ENCODE data around the gene TMEM98. TPM values are rescaled to one million over a fixed set of nuclear protein-coding genes. Genes with fewer than 3 reads are reported as not detected.

TMEM98 gene
- total and polyA plus RNA-seq, 11 donors = 5.7 to 35.8 (median 13.3) TPM

DNA sequence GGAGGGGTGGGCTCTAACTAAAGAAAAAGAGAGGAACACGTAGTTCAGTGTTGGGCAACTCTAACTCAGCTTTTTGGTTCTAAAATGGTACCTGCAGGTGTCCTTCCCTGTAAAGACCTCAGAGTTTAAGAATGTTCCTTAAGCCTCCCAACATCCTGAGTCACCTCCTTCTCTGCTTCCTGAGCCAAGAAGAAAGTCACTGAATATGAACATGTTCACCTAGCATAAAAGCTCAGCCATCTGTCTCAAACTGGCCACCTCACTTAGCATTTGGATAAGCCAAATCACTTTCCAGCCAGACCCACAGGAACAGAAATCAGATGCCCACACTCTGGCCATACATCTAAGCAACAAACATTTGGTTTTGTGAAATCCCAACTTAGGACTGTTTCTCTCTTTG lies 3.7 kb downstream of the TMEM98 start:
- DNase-seq = no peak
- H3K27me3 ChIP-seq = peaks cover 0 to 24% (median 2%) of the 10 kb centered on the region in 9 donors
- H3K4me3 ChIP-seq = no peak overlapping the region
- no peak overlapping the region for H3K27ac ChIP-seq
- no peak for ATAC-seq
- WGBS, 4 donors = 79 to 88% (median 86%) methylated on average over 1 of the region's 1 CpG
- intact Hi-C loops (cut with DNase I) = loop anchor here in 1 of 10 donors (10.0 kb wide), 1 partner anchor 63 kb away; the partner anchor contains the start of gene SPACA3
- TF ChIP-seq, protein P1, sequence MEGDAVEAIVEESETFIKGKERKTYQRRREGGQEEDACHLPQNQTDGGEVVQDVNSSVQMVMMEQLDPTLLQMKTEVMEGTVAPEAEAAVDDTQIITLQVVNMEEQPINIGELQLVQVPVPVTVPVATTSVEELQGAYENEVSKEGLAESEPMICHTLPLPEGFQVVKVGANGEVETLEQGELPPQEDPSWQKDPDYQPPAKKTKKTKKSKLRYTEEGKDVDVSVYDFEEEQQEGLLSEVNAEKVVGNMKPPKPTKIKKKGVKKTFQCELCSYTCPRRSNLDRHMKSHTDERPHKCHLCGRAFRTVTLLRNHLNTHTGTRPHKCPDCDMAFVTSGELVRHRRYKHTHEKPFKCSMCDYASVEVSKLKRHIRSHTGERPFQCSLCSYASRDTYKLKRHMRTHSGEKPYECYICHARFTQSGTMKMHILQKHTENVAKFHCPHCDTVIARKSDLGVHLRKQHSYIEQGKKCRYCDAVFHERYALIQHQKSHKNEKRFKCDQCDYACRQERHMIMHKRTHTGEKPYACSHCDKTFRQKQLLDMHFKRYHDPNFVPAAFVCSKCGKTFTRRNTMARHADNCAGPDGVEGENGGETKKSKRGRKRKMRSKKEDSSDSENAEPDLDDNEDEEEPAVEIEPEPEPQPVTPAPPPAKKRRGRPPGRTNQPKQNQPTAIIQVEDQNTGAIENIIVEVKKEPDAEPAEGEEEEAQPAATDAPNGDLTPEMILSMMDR (IDR thresholded peaks at IDR 0.05) = no peak
- no peak for TF ChIP-seq POLR2A (IDR thresholded peaks at IDR 0.05)
- peaks cover 0 to 20% (median 0%) of the 10 kb centered on the region in 9 donors for H3K36me3 ChIP-seq
- H3K4me1 ChIP-seq = peaks cover 0 to 13% (median 3%) of the 10 kb centered on the region in 12 donors
- H3K9me3 ChIP-seq = no peaks in the 10 kb centered on the region

DNA sequence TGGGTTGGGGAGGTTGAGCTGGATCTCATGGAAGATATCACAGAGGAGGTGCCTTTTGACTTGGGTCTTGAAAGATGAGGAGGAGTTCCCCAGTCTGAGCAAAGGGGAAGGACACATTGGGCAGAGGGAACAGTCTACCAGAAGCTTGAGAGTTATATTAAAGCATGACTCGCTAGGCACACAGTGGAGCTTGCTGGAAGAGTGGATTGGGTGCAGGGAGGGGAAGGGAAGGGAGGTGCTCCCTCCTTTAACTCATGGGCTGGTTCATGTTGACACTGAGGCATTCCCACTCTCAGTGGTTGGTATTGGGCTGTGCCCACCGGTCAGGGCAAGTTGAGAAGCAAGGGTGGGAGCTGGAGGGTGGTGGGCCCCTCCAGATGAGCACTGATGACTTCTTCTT lies 5.9 kb downstream of the TMEM98 start:
- Histone ChIP-seq H3K4me1 (peaks cover 0 to 10% (median 1%) of the 10 kb centered on the region in 12 donors), H3K9me3 (no peaks in the 10 kb centered on the region), H3K4me3 (no peak overlapping the region), H3K27ac (no peak overlapping the region), H3K27me3 (peaks cover 0 to 5% (median 0%) of the 10 kb centered on the region in 9 donors), H3K36me3 (peaks cover 0 to 20% (median 0%) of the 10 kb centered on the region in 9 donors)
- ATAC-seq (no peak), DNase-seq (no peak)
- TF ChIP-seq POLR2A (IDR thresholded peaks at IDR 0.05) = no peak
- TF ChIP-seq, protein P1 (IDR thresholded peaks at IDR 0.05) = no peak
- intact Hi-C loops (cut with DNase I) = loop anchor here in 1 of 10 donors (10.0 kb wide), 1 partner anchor 61 kb away; the partner anchor contains the start of gene SPACA3
- 78 to 96% (median 95%) methylated on average over 2 of the region's 2 CpGs for WGBS, 4 donors

DNA sequence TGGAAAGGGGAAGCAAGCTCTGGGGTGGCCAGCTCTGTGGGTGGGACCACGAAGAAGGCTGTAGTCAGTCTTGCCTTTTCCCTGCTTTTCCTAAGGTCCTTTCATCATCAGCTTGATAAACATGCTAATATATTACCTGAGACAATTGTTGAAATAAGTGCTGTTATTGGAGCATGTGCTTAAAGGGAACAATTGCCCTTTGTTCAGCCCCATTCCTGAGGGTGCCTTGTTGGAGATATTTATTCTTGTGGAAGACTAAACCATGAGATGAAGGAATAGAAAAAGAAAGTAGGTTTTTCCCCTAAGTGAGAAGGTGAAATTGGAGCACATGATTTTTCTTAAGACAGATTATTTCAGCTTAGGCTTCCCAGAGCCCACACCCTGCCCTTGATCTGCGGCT lies 7.8 kb downstream of the TMEM98 start:
- WGBS, 4 donors = 89 to 96% (median 93%) methylated on average over 2 of the region's 2 CpGs
- Histone ChIP-seq H3K27me3 (peaks cover 0 to 3% (median 0%) of the 10 kb centered on the region in 9 donors), H3K4me3 (no peak overlapping the region), H3K36me3 (peaks cover 0 to 26% (median 0%) of the 10 kb centered on the region in 9 donors), H3K4me1 (peaks cover 0 to 10% (median 1%) of the 10 kb centered on the region in 12 donors), H3K27ac (no peak overlapping the region), H3K9me3 (no peaks in the 10 kb centered on the region)
- no peak for DNase-seq
- ATAC-seq = no peak
- TF ChIP-seq, protein P1 (IDR thresholded peaks at IDR 0.05) = no peak
- no peak for TF ChIP-seq POLR2A (IDR thresholded peaks at IDR 0.05)
- intact Hi-C loops (cut with DNase I) = loop anchor here in 1 of 10 donors (10.0 kb wide), 1 partner anchor 59 kb away; the partner anchor contains the start of gene SPACA3

DNA sequence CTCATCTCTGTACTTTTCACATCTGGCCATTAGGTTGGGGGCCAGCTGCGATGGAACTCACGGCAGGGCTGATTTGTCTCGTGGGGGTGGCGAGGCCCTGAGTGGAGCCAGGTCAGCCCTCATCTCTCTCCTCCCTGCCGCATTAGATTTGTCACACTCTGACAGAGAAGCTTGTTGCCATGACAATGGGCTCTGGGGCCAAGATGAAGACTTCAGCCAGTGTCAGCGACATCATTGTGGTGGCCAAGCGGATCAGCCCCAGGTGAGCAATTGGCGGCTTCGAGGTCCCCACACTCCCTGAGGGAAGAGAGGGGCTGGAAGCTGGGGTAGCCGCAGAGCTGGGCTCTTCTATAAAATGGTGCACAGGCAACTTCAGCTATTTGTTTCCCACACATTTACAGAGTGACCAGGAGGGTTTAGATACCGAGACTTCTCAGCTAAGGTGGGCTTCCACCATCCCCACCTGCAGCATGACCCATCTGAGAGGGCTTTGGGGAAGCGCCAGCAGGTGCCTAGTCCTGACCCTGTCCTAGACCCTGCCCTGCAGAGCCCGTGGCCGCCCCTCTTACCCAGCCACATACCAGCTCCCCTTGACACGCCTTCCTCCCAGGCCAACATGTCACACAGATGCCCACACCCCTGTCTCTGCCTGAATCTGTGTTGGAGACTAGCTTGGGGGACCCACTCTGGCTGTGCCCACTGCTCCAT lies 8.4 kb downstream of the TMEM98 start:
- TF ChIP-seq POLR2A (IDR thresholded peaks at IDR 0.05) = no peak
- TF ChIP-seq, protein P1 (IDR thresholded peaks at IDR 0.05) = no peak
- WGBS, 4 donors = 80 to 90% (median 86%) methylated on average over 11 to 15 of the region's 15 CpGs
- Histone ChIP-seq H3K27ac (no peak overlapping the region), H3K9me3 (peaks cover 0 to 2% (median 0%) of the 10 kb centered on the region in 12 donors), H3K4me1 (peaks cover 0 to 10% (median 1%) of the 10 kb centered on the region in 12 donors), H3K4me3 (no peak overlapping the region), H3K36me3 (peaks cover 0 to 33% (median 3%) of the 10 kb centered on the region in 9 donors), H3K27me3 (no peaks in the 10 kb centered on the region)
- intact Hi-C loops (cut with DNase I) = loop anchor here in 1 of 10 donors (10.0 kb wide), 1 partner anchor 58 kb away; the partner anchor contains the start of gene SPACA3
- no peak for DNase-seq
- ATAC-seq = peak in 1 of 4 donors; percentile 14
